Erythroblast (primary cell): ENCODE results near the gene DSC3.

ENCODE experiments used
- GATA1 ChIP-seq: IDR thresholded peaks from 2 replicates; pipeline ENCODE4 v1.6.1; 2011; ENCODE audit warnings: low read depth, mild to moderate bottlenecking, control low read depth, low read length, moderate library complexity
- POLR2A ChIP-seq: IDR thresholded peaks from 2 replicates; pipeline ENCODE4 v1.6.1; 2011; ENCODE audit warnings: mild to moderate bottlenecking, low read length

GRCh38 chr18:30987467-30988241 is 54.9 kb downstream of the DSC3 start:
- no peak for TF ChIP-seq POLR2A
- no peak for TF ChIP-seq GATA1
